ENCODE results near the gene KCTD14. TPM values are rescaled to one million over a fixed set of nuclear protein-coding genes. Genes with fewer than 3 reads are reported as not detected.
A peak's percentile ranks its signal among the peaks of the same experiment; 100 is the strongest.

Gene KCTD14
- total and polyA plus RNA-seq, 9 of the 15 experiments (the other 6 are each of a cell fraction or from before 2014, with no cell fraction given), result 0.04 to 0.30 (median 0.11) TPM; not detected in 2

GRCh38 chr11:78050964-78051831 is 28.1 kb upstream of the KCTD14 start (continued):
- no peak for TF ChIP-seq SAP30 (IDR thresholded peaks at IDR 0.05; ENCODE audit: borderline replicate concordance, insufficient read depth, low read depth, low read length, poor library complexity, severe bottlenecking)
- peak; percentile 18 for TF ChIP-seq PRDM10 (IDR thresholded peaks at IDR 0.05; ENCODE audit: partially characterized antibody)
- TF ChIP-seq SNRNP70 (optimal IDR thresholded peaks at IDR 0.05; ENCODE audit: low read depth, low read length), result no peak
- no peak for TF ChIP-seq SNIP1 (IDR thresholded peaks at IDR 0.05; ENCODE audit: low read depth)
- TF ChIP-seq ZNF274 (IDR thresholded peaks at IDR 0.05; ENCODE audit: borderline replicate concordance, low read depth, low read length), result no peak
- TF ChIP-seq ZNF707 (CRISPR knock-in tag; conservative IDR thresholded peaks at IDR 0.05), result no peak
- TF ChIP-seq ZHX1 (conservative IDR thresholded peaks at IDR 0.05; ENCODE audit: low read length), result no peak
- TF ChIP-seq ZNF586 (CRISPR knock-in tag; conservative IDR thresholded peaks at IDR 0.05), result no peak
- TF ChIP-seq CSDE1 (IDR thresholded peaks at IDR 0.05), result no peak
- no peak for TF ChIP-seq KLF16 (IDR thresholded peaks at IDR 0.05)
- TF ChIP-seq ZNF668 (CRISPR knock-in tag; IDR thresholded peaks at IDR 0.05), result peak; percentile 75; the same call in 1 of the 2 replicates
- no peak for TF ChIP-seq ZC3H8 (IDR thresholded peaks at IDR 0.05)
- no peak for TF ChIP-seq EWSR1 (IDR thresholded peaks at IDR 0.05; ENCODE audit: borderline replicate concordance, low read depth, partially characterized antibody)
- no peak for TF ChIP-seq SIN3A (IDR thresholded peaks at IDR 0.05; ENCODE audit: borderline replicate concordance in 2 of 2, control insufficient read depth in 1 of 2, low read depth in 2 of 2, low read length in 2 of 2)
- no peak for TF ChIP-seq ZNF785 (CRISPR knock-in tag; IDR thresholded peaks at IDR 0.05)
- no peak for TF ChIP-seq RB1 (IDR thresholded peaks at IDR 0.05; ENCODE audit: low read depth)
- TF ChIP-seq NR2C2 (CRISPR knock-in tag; IDR thresholded peaks at IDR 0.05), result no peak
- TF ChIP-seq NR2C2 (tag; IDR thresholded peaks at IDR 0.05), result peak; percentile 66
